Colon (tissue), 2 donors: Measurements from ENCODE around the gene PKP4.

ENCODE experiments used
- FAIRE-seq: peaks from 2 replicates; lab custom pipeline; 2012; peaks lifted over from hg19 to GRCh38; lab: Jason Lieb, UNC
- donor health status: control.
- donor health status: control.

PKP4 gene

DNA sequence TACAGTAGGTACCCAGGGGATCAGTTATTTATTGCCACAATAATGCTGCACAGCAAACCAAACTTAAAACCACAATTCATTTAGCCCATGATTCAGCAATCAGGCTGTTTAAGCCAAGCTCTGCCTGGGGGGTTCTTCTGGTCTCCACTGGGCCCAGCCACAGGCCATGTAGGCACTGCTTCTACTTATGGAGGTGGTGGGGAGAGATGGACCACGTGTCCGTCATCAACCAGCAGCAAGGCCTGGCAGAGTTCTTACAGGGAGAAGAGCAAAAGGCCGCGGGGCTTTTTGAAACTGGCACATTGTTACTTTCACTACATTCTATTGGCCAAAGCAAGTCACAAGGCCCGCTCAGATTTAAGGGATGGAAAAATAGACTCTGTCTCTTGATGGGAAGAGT, 262.1 kb downstream of the PKP4 start:
- FAIRE-seq = no peak

DNA sequence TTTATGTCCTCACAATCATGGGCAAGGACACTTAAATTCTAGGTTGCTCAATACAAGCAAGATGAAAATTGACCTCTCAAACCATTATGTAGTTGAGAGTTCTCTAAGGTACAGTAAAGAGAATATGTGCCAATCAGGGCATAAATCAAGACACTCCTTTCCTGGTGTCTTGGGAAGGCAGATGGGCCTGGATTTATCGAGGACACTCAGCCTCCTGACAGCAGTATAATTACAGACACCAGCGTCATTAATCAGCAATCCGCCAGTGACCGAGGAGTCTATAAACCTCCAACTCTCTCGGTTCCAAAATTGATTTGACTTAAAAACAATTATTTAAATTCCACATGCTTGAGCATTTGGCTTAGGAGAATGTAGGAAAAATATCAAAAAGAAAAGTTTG, 262.7 kb downstream of the PKP4 start:
- FAIRE-seq = no peak

DNA sequence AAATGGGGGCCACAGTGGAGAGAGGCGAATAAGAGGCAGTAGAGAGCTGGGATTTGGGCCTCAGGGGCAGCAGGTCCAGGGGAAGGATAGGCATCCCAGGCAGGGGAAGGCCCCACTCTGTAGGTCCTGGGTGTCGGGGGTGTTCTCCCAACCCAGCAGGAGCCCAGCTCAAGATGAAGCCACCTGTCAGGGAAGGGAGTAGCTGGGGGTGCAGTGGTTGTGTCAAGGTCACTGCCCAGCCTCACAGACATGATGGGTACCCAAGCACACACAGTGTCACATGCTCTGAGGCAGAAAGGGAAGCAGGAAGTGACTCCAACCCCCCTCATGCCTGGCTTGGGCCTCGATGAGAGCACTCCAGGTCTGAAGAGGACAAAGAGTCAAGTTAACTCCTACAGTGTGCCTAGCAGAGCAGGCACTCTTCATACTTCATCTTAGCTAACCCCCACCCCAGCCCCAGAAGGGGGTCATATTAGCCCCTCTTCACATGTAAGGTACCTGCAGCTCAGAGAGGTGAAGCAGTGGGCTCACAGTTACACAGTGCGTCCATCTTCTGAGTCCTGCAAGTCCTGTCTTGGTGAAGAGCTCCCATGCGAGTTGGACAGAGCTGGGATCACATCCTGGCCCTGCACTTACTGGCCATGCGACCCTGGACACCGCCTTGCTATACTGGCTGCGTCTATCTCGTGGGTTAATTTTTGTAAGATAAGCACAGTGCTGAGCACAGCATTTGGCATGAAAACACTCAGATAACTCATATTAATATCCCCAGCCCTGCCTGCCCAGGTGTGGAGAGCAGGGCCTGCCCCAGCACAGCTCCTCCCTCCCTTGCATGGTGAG, 265.7 kb downstream of the PKP4 start:
- no peak for FAIRE-seq

DNA sequence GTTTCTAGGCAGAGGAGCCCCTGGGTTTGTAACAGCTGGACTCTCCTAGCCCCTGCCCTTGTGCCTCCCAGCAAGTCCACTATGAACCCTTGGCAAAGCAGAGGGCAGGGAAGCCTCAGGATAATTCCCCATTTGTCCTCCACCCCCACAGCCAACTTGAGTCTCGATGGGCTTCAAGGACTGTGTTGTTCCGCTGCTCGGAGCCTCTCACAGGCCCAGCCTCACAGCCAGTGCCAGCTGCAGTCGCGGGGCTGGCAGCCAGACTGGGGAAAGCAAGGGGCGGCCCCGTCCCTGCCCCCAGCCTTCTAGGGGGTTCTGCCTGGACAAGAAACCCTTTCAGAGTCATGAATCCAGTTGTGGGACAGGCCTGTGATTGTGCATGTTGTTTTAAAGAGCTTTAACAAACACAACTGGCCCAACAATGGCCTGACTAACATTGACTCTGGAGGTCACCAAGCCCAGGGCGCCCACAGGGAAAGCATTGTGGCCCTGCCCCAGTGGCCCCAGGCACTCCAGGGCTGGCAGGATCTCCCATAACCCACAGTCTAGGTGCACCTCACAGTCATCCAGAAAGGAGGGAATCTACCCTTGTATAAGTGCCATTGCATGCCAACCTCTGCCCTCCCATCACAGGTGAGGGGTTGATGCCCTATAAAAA, 266.6 kb downstream of the PKP4 start:
- FAIRE-seq = no peak

DNA sequence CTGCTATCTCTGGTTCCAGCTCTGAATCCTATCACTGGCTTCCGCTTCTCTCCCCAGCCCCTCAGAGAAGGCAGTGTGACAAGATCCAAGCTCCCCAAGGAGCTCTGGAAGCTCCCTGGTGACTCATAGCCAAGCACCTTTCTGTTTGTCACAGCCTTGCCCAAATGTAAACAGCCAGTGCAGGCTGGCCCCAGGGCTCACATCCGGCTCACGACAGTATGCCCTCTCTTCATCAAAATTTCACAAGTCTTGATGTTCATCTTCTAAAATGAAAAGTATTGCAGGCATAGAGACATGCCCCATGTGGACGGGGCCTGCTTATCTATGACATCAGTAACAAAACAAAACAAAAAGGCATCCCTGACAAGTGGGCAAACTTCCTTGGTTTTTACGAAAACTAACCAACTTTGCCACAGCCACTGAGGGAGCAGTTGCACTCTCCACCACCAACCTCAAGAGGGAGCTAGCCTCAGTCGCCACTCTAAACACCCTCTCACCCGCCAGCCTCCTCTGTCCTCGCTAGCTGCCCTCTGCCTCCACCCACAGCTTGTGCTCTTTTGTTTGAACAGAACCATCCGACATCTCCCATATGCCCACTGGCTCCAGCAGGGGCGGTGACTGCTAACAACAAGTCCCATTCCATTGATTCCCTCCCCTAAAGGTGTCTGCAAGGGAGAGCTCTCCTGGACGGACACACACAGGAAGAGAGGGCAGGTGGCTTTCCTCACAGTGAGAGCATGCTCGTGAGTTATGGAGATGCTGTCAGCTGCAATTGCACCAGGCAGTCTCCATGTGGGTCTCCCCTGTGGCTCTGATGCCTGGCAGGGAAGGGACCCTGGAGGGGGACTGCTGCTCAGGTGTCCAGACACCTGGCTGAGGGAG, 267.4 kb downstream of the PKP4 start:
- FAIRE-seq = no peak

DNA sequence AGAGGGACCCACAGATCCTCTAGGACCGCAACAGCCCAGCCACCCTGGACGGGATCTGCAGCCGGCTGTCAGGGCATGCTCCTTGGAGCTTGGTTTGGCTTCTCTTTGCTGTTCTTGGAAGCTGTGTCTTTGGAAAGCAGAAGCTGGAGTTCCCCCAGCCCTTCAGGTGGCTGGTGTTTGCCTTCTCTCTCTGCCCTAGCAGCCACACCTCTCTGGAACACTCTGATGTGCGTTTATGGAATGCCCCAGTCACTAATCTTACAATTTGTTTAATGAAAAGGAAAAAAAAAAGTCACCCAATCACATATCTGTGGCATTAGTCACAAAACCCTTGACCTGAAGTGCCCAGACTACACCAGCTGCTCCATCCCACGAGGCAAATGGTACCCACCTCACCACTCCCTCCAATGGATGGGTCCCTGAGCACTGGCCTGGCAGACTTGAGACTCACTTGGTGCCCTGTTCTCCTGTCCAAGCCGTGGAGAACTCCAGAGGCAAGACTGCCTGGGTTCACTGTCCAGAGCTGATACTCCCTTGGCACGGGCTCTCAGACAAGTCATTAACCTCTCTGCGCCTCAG, 268.1 kb downstream of the PKP4 start:
- no peak for FAIRE-seq

DNA sequence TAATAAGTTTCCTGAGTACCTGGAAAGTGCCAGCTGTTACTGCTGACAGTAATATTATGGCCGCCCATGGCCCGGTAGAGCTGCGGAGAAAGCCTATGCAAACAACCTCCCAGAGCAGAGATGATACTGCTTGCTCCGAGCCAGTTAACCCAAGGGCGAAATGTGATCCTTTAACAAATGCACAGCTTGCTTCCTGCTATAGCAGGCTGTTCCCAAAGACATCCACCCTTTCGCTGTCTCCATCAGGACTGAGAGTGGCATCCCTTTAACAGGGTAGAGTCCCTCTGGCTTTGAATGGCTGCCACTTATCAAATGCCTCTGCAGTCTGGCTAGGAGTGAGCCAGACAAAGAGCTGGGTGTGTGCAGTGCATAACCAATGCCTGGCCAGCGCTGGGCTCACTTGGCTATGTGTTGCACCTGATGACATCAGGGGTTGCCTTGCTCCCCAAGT, 268.7 kb downstream of the PKP4 start:
- no peak for FAIRE-seq

DNA sequence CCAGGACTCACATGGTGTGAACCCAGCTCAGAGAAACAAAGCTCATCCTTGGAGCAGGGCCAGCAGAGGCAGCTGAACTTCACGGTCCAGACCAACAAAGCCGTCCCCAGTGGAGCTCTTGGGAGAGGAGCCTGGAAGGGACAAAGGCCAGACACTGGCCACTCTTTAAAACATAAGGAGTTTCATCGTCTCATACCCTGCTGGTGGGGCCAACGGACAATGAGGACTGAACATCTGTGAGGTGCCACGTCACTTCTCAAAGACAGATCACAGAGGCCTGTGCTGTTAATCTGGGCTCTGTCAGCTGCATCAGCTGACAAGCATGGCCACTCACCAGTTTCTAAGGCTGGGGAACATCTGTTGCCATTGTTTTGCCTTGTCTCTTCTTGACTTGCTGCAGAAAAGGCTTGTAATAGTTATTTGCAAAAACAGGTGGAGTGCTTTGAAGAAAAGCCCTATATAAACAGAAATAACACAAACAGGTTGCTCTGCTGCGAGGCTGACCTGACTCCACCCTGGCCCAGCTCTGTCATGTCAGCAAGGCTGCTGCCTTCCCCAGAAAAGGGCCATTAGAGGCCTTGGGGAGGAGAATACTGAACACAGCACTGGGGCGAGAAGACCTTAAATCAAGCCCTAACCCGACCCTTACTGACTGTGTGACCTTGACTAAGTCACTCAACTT, 270.3 kb downstream of the PKP4 start:
- FAIRE-seq = no peak

DNA sequence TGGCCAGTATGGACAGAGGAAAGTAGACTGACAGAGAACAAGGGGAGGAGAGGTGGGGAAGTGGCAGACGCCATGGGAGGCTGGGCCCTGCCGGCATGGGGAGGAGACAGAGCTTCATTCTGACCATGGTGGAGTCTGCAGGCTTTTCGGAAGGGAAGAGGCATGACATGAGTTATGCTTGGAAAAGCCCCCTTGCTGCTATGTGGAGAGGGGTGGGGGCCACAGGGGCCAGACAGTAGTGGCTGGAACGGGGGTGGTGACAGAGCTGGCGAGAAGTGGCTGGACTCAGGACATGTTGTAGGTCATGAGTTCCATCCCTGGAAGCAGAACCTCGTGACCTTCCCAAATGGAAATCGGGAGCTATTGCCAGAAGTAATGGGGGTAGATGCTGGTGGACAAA, 271.7 kb downstream of the PKP4 start:
- FAIRE-seq = no peak

DNA sequence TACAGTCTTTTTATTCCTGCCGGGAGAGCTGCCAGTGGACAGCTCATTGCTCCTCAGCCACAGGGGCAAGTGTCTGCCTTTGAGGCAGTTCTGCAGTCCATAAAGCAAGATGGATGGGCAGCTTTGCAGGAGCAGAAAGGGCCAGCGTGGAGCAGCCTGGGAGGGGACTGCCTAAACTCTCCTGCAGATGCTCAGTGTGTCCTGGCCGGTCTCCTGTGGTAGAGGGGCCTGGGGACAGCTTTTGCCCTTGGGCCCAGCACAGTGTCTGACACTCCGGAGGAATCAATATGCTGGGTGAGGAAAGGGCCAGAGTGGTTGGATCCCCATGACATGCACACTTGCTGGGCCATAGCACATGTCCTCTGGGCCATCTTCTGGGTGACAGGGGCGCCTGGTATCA, 272.7 kb downstream of the PKP4 start:
- FAIRE-seq = no peak

DNA sequence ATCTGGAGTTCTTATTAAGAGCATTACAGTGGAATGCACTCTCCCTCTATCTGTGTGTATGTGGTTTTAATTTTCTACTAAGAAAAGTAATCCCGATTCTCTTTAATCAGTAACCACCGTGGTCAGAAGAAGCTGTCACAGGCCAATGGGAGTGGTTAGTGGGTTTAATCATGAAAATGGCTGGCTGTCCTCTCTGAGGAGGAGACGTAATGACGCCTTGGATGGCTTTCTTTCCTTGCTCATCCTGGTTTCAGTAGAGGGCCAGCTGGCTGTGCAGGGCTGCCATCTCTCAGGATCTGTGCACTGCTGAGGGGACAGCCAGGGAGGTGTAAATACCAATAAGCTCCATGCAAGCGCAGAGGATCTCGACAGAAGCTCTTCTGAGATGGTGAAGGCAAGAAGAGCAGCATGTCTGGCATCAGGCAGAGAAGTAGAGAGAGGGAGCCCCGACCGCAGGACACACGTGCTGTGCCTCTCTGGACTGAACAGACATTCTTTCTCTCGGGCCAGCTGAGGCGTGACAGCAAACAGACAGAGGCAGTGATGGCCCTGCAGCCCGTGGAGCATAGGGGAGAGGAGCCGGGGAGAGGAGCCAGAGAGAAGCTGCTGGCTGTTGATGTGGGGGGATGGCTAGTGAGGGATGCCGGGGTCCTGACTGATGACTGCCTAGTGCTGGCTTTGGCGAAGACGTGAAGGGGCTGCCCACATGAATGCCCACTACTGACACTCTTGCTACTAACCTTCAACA, 273.3 kb downstream of the PKP4 start:
- no peak for FAIRE-seq

DNA sequence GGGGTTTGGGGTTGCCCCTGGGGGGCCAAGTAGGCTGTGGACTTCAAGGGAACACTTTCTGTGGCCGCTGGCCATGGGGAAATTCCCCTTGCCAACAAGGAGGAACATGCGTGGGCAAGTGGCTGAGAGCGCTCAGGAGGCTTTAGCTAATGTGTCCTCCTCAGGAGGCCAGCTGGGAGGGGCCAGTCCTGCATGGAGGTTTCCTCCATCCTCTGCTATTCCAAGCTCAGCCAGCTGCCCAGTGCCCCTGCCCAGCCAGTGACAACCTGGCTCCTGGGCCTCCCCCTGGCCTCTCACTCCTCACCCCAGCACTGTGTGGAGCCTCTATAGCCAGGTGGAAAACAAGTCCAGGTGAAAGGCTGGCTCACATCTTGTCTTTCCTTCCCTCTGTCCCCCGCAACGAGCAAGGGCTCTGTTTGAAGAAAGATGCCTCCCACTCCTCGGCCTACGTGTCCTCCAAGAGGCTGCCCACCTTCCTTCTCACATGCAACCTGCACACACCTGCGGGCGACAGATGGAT, 273.9 kb downstream of the PKP4 start:
- FAIRE-seq = no peak

DNA sequence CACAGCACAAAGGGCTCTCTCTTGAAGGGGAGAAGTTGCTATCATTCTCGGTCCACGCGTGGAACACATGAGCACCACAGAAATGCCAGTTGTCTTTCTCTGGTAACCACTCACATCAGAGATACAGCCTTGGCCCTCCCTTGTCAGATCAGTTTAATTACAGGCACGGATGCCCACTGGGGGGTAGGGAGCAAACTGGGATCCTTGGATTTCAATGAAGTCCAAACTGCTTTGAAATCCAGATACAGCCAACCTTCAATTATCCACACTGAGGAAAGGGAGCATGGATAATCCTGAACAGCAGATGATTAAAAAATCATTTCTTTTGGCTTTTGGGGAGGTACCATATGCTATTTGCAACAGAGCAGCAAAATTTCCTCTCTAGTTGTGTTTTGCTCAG, 274.6 kb downstream of the PKP4 start:
- FAIRE-seq = no peak
